Superior temporal gyrus (tissue), 1 donor: ENCODE results near the gene LRRC3B.
A peak's percentile ranks its signal among the peaks of the same experiment; 100 is the strongest.

Experiments used
- DNase-seq: peaks from one replicate; pipeline ENCODE4 v3.0.0-alpha.2; 2016; ENCODE audit errors: extremely low spot score

Gene LRRC3B

GRCh38 chr3:26708501-26708900, 85.9 kb downstream of the LRRC3B start:
- no peak for DNase-seq

DNA sequence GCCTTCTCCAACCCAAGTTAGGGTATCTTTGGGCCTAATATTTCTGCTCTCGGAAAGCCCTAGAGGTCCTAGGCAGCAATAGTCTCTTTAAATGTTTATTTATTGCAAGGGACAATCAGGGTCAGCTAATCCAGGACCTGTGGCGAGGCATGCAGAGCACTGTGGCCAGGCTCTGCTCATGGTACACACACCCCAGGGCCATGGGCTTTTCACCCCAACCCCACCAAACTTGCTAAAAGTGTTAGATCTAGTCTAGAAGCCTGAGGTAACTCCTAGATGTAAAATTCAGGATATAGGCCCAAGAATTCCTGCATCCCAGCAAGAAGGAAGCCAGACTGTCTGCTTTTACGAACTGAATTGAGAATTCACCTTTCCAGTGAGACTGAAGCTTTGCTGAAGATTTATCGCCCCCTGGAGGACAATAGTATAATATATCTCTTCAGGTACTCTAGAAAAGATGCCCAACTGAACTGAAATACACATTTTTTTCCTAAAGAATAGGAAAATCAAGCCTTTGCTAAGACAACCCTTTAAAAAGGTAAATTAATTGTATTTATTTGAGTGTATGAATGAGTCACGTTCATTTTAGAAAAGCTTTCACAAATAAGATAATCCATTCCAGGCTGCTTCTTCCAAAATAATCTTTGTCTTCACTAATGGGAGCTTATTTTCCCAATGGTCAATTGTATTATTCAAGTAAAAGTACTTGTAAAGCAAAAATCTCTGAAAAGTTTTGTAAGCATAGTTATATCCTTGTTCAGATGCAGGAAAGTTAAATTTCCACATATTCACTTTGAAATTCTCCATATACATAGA, 89.8 kb downstream of the LRRC3B start:
- peak; percentile 86 for DNase-seq

- DNase-seq, result no peak
These were observed 90.5 kb downstream of the LRRC3B start for GRCh38 chr3:26713091-26713490.

- no peak for DNase-seq
These were observed 91.9 kb downstream of the LRRC3B start for GRCh38 chr3:26714485-26714884.

- no peak for DNase-seq
These were observed 92.9 kb downstream of the LRRC3B start for GRCh38 chr3:26715431-26715830.

DNA sequence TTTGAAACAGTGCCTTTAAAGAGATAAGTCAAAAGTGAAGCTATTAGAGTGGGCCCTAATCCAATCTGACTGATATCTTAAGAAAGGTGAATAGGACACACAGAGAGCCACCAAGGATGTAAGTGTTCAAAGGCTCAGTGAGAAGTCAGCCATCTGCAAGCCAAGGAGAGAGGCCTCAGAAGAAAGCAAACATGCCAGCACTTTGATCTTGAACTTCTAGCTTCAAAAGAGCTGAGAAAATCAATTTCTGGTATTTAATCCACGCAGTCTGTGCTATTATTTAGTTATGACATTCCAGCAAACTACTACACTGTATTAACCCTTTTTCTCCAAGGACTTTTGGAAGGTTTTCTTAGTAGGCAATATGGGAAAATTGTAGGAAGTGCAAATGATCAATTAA, 95.7 kb downstream of the LRRC3B start:
- no peak for DNase-seq

DNA sequence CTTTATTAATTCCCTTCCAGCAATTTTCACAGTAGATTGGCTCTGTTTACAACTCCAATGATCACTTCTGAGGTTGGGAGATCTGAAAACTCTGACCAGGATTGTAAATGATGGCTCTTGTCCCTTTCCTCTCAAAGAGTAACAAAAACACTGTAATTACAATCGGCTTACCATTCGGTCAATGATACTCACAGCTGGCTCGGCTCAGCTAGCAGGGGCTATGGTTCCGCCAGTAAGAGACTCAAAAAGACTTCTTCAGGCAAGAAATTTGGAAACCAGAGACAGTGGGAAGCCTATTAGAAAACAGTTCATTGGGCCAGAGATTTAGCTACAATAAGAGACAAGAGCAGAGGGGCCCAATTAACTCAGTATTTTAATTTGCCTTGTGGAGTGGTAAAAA, 96.6 kb downstream of the LRRC3B start:
- DNase-seq, result no peak

- DNase-seq, result no peak
These were observed 98.5 kb downstream of the LRRC3B start for GRCh38 chr3:26721047-26721446.

DNA sequence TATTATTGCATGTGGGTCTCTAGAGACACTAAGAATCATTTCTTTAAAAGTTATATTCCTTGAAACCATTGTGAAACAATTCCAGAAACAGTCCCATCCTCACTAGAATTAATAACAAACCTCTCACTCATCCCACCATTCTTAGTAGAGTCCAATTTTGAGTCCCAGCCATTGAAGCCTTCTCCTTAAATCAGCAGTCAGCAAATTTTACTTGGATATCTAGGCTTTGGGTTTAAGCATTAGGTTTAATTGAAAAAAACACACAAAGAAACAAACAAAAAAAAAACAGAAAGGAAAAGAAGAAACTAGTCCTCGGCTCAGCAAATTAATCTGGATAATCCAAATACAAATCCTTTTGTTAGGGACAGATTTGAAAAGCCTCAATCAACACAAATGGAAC, 109.3 kb downstream of the LRRC3B start:
- DNase-seq, result no peak

GRCh38 chr3:26750263-26750662, 127.7 kb downstream of the LRRC3B start:
- DNase-seq, result no peak

- no peak for DNase-seq
These were observed 129.9 kb downstream of the LRRC3B start for GRCh38 chr3:26752466-26752865.

- DNase-seq, result no peak
These were observed 130.5 kb downstream of the LRRC3B start for GRCh38 chr3:26753095-26753494.

GRCh38 chr3:26757978-26758377, 135.4 kb downstream of the LRRC3B start:
- DNase-seq, result no peak
